ENCODE data around the gene BCL2L12.

BCL2L12 gene

GRCh38 chr19:49684983-49685553 lies 19.3 kb downstream of the BCL2L12 start:
- no peak for DNase-seq (ENCODE audit: low spot score)
- FAIRE-seq: no peak

- FAIRE-seq: no peak
- no peak for DNase-seq (ENCODE audit: low spot score)
These were observed 20.2 kb downstream of the BCL2L12 start for GRCh38 chr19:49685845-49686332.

- no peak for DNase-seq (ENCODE audit: low spot score)
- no peak for FAIRE-seq
These were observed 20.9 kb downstream of the BCL2L12 start for GRCh38 chr19:49686503-49687088.

- no peak for DNase-seq (ENCODE audit: low spot score)
- FAIRE-seq: no peak
These were observed 21.4 kb downstream of the BCL2L12 start for GRCh38 chr19:49687150-49687549.

GRCh38 chr19:49687566-49688316 lies 22.0 kb downstream of the BCL2L12 start:
- DNase-seq (ENCODE audit: low spot score): no peak
- no peak for FAIRE-seq

GRCh38 chr19:49688531-49689132 lies 22.9 kb downstream of the BCL2L12 start:
- no peak for FAIRE-seq

GRCh38 chr19:49689133-49690078 lies 23.7 kb downstream of the BCL2L12 start, which contains the start of gene ADM5:
Gene ADM5 (plus strand): TSS chr19:49689594. CDS start chr19:49689838, 244 bp downstream.
- DNase-seq (ENCODE audit: low spot score): no peak
- FAIRE-seq: no peak

More at GRCh38 chr19:49688531-49689132, 22.9 kb downstream of the BCL2L12 start:
- no peak for DNase-seq (ENCODE audit: low spot score)

GRCh38 chr19:49690079-49690655 lies 24.4 kb downstream of the BCL2L12 start:
- DNase-seq (ENCODE audit: low spot score): no peak
- FAIRE-seq: no peak

GRCh38 chr19:49690656-49691242 lies 25.0 kb downstream of the BCL2L12 start, which contains the start of gene CPT1C:
Gene CPT1C (plus strand): TSS chr19:49691116. CDS start chr19:49692253, 1,137 bp downstream.
- DNase-seq (ENCODE audit: low spot score) (no peak), FAIRE-seq (no peak)

- no peak for DNase-seq (ENCODE audit: low spot score)
These were observed 25.8 kb downstream of the BCL2L12 start for GRCh38 chr19:49691243-49692146.

GRCh38 chr19:49692147-49692506 lies 26.4 kb downstream of the BCL2L12 start:
- FAIRE-seq (no peak), DNase-seq (ENCODE audit: low spot score) (no peak)

More at GRCh38 chr19:49691243-49692146, 25.8 kb downstream of the BCL2L12 start:
- no peak for FAIRE-seq

- DNase-seq (ENCODE audit: low spot score): no peak
- FAIRE-seq: no peak
These were observed 30.4 kb downstream of the BCL2L12 start for GRCh38 chr19:49696115-49696514.

GRCh38 chr19:49696865-49697264 lies 31.1 kb downstream of the BCL2L12 start:
- FAIRE-seq: no peak
- DNase-seq (ENCODE audit: low spot score): no peak

- DNase-seq (ENCODE audit: low spot score) (no peak), FAIRE-seq (no peak)
These were observed 33.6 kb downstream of the BCL2L12 start for GRCh38 chr19:49699364-49699763.

GRCh38 chr19:49700563-49700962 lies 34.8 kb downstream of the BCL2L12 start:
- FAIRE-seq (no peak), DNase-seq (ENCODE audit: low spot score) (no peak)

GRCh38 chr19:49701271-49701786 lies 35.6 kb downstream of the BCL2L12 start:
- no peak for FAIRE-seq
- no peak for DNase-seq (ENCODE audit: low spot score)

- DNase-seq (ENCODE audit: low spot score) (no peak), FAIRE-seq (no peak)
These were observed 39.3 kb downstream of the BCL2L12 start for GRCh38 chr19:49704888-49705642.

GRCh38 chr19:49705919-49706318 lies 40.2 kb downstream of the BCL2L12 start:
- DNase-seq (ENCODE audit: low spot score): no peak
- no peak for FAIRE-seq

All from urothelium cell line (cell line).